K562 (cell line): Measurements from ENCODE around the gene SENP8. TPM values are rescaled to one million over a fixed set of nuclear protein-coding genes. Genes with fewer than 3 reads are reported as not detected.

Source experiments
- ATAC-seq: fragments of 200-7000 bp; cut with Tn5 transposase; 3 replicates; pipeline ENCODE4 v1.9.1; 2020; ENCODE audit warnings: moderate library complexity
- BruUV-seq: library from RNA; stranded (reverse); fragments of 400-500 nt; replicated peaks from 2 replicates; lab custom pipeline; 2021; lab: Mats Ljungman, UMichigan
- CTCF ChIA-PET: fragments of 300-600 bp; formaldehyde crosslinking; extraction: SDS; loops from one replicate; lab custom pipeline; 2021; ENCODE audit warnings: low intra/inter-chr PET ratio; lab: Yijun Ruan, JAX
- POLR2A ChIA-PET: fragments of 300-600, 350-650 bp; sonication (Branson Sonifier 250); formaldehyde crosslinking; extraction: SDS; loops from one replicate; lab custom pipeline; 2021; ENCODE audit warnings: antibody characterized with exemption, inconsistent platforms; lab: Yijun Ruan, JAX
- DNase-seq, 4 experiments: peaks; one replicate each; pipeline versions ENCODE4 v3.0.0 to v3.0.0-alpha.2; 2011 to 2018; ENCODE audit warnings: low spot score in 3 of 4, mixed read lengths in 3 of 4; ENCODE audit errors: extremely low read depth in 1 of 4
- FAIRE-seq: peaks from 2 replicates; lab custom pipeline; 2011; peaks lifted over from hg19 to GRCh38; lab: Jason Lieb, UNC
- H2AFZ ChIP-seq: 2 replicates; pipeline ENCODE4 v1.6.0; 2011; ENCODE audit warnings: low read depth, low read length, control low read depth, inconsistent platforms
- H3K27ac ChIP-seq: fragments of 200-600 bp; 3 replicates; pipeline ENCODE4 v1.8.0; 2011; ENCODE audit warnings: low read depth, mild to moderate bottlenecking, control low read depth, inconsistent platforms, low read length, moderate library complexity, mixed read lengths; ENCODE audit errors: extremely low read depth
- H3K27me3 ChIP-seq, 2 experiments: fragments of 300-600 bp in 1 of 2; 2 replicates in 1 of 2; 3 replicates in 1 of 2; pipeline versions ENCODE4 v1.6.0 to v1.8.0; 2011; ENCODE audit warnings: inconsistent platforms in 2 of 2, low read length in 2 of 2, mild to moderate bottlenecking in 1 of 2, mixed read lengths in 1 of 2, moderate library complexity in 1 of 2; ENCODE audit not compliant: control insufficient read depth in 2 of 2, insufficient read depth in 2 of 2
- H3K36me3 ChIP-seq: fragments of 300-600 bp; 3 replicates; pipeline ENCODE4 v1.8.0; 2011; ENCODE audit warnings: mild to moderate bottlenecking, low read length, inconsistent platforms; ENCODE audit not compliant: control insufficient read depth, insufficient read depth
- H3K4me1 ChIP-seq, 2 experiments: fragments of 200-600 bp in 1 of 2; replicated peaks in 1 of 2; 2 replicates in 1 of 2; 3 replicates in 1 of 2; pipeline versions ENCODE4 v1.5.1 to v1.8.0; 2011; ENCODE audit warnings: inconsistent platforms in 2 of 2, low read length in 2 of 2, mild to moderate bottlenecking in 1 of 2, mixed read lengths in 1 of 2, moderate library complexity in 1 of 2; ENCODE audit not compliant: control insufficient read depth in 2 of 2, insufficient read depth in 2 of 2
- H3K4me2 ChIP-seq: 2 replicates; pipeline ENCODE4 v1.6.1; 2011; ENCODE audit warnings: low read length, control low read depth, inconsistent platforms, mixed read lengths; ENCODE audit not compliant: insufficient read depth
- H3K4me3 ChIP-seq: fragments of 200-600 bp; sonication (generic), shearing (Covaris generic); 2 replicates; pipeline ENCODE4 v1.5.1; 2016; ENCODE audit warnings: control low read depth, inconsistent platforms
- H3K79me2 ChIP-seq: fragments of 200-600 bp; 3 replicates; pipeline ENCODE4 v1.8.0; 2011; ENCODE audit warnings: low read length, inconsistent platforms; ENCODE audit not compliant: control insufficient read depth, insufficient read depth
- H3K9ac ChIP-seq, 2 experiments: 2 replicates each; pipeline versions ENCODE4 v1.6.0 to v1.6.1; 2011; ENCODE audit warnings: low read depth in 2 of 2, low read length in 2 of 2, control low read depth in 1 of 2, inconsistent platforms in 1 of 2, mild to moderate bottlenecking in 1 of 2, mixed read lengths in 1 of 2; ENCODE audit not compliant: insufficient read depth in 1 of 2
- H3K9me1 ChIP-seq: one replicate; pipeline ENCODE4 v1.6.0; 2011; ENCODE audit warnings: inconsistent platforms, mild to moderate bottlenecking, low read length, moderate library complexity; ENCODE audit not compliant: control insufficient read depth, insufficient read depth
- H3K9me3 ChIP-seq: replicated peaks from 2 replicates; pipeline ENCODE4 v1.5.1; 2011; ENCODE audit warnings: low read depth, low read length, inconsistent platforms; ENCODE audit not compliant: control insufficient read depth, insufficient read depth
- H4K20me1 ChIP-seq: replicated peaks from 2 replicates; pipeline ENCODE4 v1.6.1; 2011; ENCODE audit warnings: low read length, inconsistent platforms, mixed read lengths; ENCODE audit not compliant: control insufficient read depth, insufficient read depth
- BRCA1 ChIP-seq, 2 experiments: fragments of 450-650 bp in 1 of 2; sonication (generic) in 1 of 2; formaldehyde crosslinking in 1 of 2; IDR thresholded peaks; 2 replicates each; pipeline versions ENCODE4 v1.5.0 to v1.6.1; 2017 to 2020; ENCODE audit warnings: mild to moderate bottlenecking in 1 of 2, missing genetic modification reagents in 1 of 2
- CHCHD3 ChIP-seq: fragments of 250-450 bp; sonication (Bioruptor Pico); IDR thresholded peaks from 2 replicates; pipeline ENCODE4 v2.1.2; 2022; ENCODE audit warnings: mild to moderate bottlenecking
- KAT8 ChIP-seq: fragments of 450-650 bp; IDR thresholded peaks from 2 replicates; pipeline ENCODE4 v1.6.1; 2016; ENCODE audit warnings: low read depth, mild to moderate bottlenecking
- KHSRP ChIP-seq: fragments of 450-650 bp; IDR thresholded peaks from 2 replicates; pipeline ENCODE4 v1.6.1; 2017
- KLF1 ChIP-seq: fragments of 450-650 bp; IDR thresholded peaks from 2 replicates; pipeline ENCODE4 v1.6.1; 2016; ENCODE audit warnings: missing genetic modification characterization, missing compliant biosample characterization
- MIER1 ChIP-seq: fragments of 450-650 bp; IDR thresholded peaks from 2 replicates; pipeline ENCODE4 v1.6.1; 2016; ENCODE audit warnings: antibody characterized with exemption, mild to moderate bottlenecking, low read depth
- NR2C1 ChIP-seq, 2 experiments: fragments of 450-650 bp; IDR thresholded peaks; 2 replicates each; pipeline ENCODE4 v1.6.1; 2017; ENCODE audit warnings: mild to moderate bottlenecking in 2 of 2, antibody characterized with exemption in 1 of 2, inconsistent platforms in 1 of 2, missing compliant biosample characterization in 1 of 2, missing genetic modification characterization in 1 of 2
- POLR2B ChIP-seq: fragments of 450-650 bp; IDR thresholded peaks from 2 replicates; pipeline ENCODE4 v1.6.1; 2018; ENCODE audit warnings: low read depth; ENCODE audit not compliant: partially characterized antibody
- POU5F1 ChIP-seq: fragments of 150-350 bp; IDR thresholded peaks from 2 replicates; pipeline ENCODE4 v1.6.1; 2014; ENCODE audit warnings: borderline replicate concordance, low read length, low read depth, mild to moderate bottlenecking; ENCODE audit not compliant: partially characterized antibody
- PPARD ChIP-seq: fragments of 250-450 bp; sonication (Bioruptor Pico); IDR thresholded peaks from 2 replicates; pipeline ENCODE4 v1.8.0; 2022; ENCODE audit warnings: inconsistent platforms, mild to moderate bottlenecking, moderate library complexity
- PYGO2 ChIP-seq: fragments of 450-650 bp; IDR thresholded peaks from 2 replicates; pipeline ENCODE4 v1.6.1; 2016; ENCODE audit warnings: mild to moderate bottlenecking, missing genetic modification characterization, moderate library complexity, missing compliant biosample characterization
- SMARCA5 ChIP-seq: fragments of 450-650 bp; IDR thresholded peaks from 2 replicates; pipeline ENCODE4 v1.6.1; 2016
- ZNF143 ChIP-seq: sonication (generic); formaldehyde crosslinking; IDR thresholded peaks from 2 replicates; pipeline ENCODE4 v1.9.0; 2022; ENCODE audit warnings: mild to moderate bottlenecking, missing genetic modification reagents
- WGBS: fragments of 100-300 bp; shearing (Covaris generic); methylation state at CpG from one replicate; pipeline ENCODE4 v1.1.6; 2016; ENCODE audit warnings: low coverage, mixed read lengths; ENCODE audit not compliant: insufficient coverage; ENCODE audit errors: missing lambda C conversion rate; 5-methylcytosine and 5-hydroxymethylcytosine counted together
- in situ Hi-C: fragments of 300-500 bp; cut with MboI; formaldehyde crosslinking; loops from 4 replicates; pipeline ENCODE4 v1.15.0; 2018; ENCODE audit warnings: inconsistent platforms, mixed read lengths
- intact Hi-C: fragments of 100-400 bp; cut with micrococcal nuclease; formaldehyde crosslinking; loops from 2 replicates; pipeline ENCODE4 v1.14.2; 2022
- polyA plus RNA-seq, 8 experiments: library from polyadenylated mRNA; depleted of rRNA in 4 of 8; stranded (reverse) in 5 of 8; unstranded in 3 of 8; fragments of >200 nt; fragmentation: Nextera tagmentation in 2 of 8; fragmentation: Illumina TruSeq in 1 of 8; extraction: Ambion mirVana in 2 of 8; extraction: Trizol in 1 of 8; gene quantifications; 2 replicates each; pipeline versions ENCODE4 v1.2.1 to v1.2.3, GENCODE V29; 2011 to 2014; ENCODE audit warnings: inconsistent platforms in 1 of 8, missing spikeins in 1 of 8
- total RNA-seq, 7 experiments: library from RNA; depleted of rRNA in 6 of 7; stranded (reverse); fragments of >200 nt in 6 of 7; fragmentation: Illumina TruSeq in 2 of 7; extraction: Trizol in 2 of 7; gene quantifications; 2 replicates each; pipeline versions ENCODE4 v1.2.1 to v1.2.3, GENCODE V29; 2011 to 2021; ENCODE audit warnings: low replicate concordance in 1 of 7
- TF ChIP-seq, protein P1 (sequence below): sonication (generic); IDR thresholded peaks from 2 replicates; pipeline ENCODE4 v1.6.1; 2016
- TF ChIP-seq, protein P2 (sequence below): fragments of 450-650 bp; IDR thresholded peaks from 2 replicates; pipeline ENCODE4 v1.7.0; 2016; ENCODE audit warnings: borderline replicate concordance

SENP8 gene
- total and polyA plus RNA-seq, 9 of the 15 experiments (the other 6 are each of a cell fraction or from before 2014, with no cell fraction given), result 1.4 to 5.4 (median 2.4) TPM

DNA sequence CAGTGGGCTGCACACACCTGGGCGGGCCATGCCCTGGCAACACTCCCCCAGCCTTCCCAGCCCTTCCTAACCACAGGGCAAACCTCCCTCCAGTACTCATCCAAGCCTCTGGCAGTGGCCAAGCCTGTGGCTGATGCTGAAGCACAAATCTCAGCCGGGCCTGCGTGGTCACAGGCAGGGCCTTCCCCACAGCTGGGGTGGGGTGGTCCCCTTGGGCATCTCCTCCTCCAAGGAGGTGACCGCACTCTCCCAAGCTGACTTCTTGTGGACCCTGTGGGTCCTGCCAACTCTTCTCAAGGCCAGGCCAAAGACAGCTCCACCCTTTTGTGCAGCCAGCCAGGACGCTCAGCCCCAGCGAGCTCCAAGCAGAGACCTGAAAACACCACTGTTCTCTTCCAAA, 58.0 kb downstream of the SENP8 start:
- in situ Hi-C loops, result no loop called here
- no peak for TF ChIP-seq PPARD
- BruUV-seq, result no TSS peak
- intact Hi-C loops, result no loop called here
- 4% methylated on average over 6 of the region's 6 CpGs for WGBS
- ChIA-PET CTCF (no interaction called here), POLR2A (interaction anchor here (0.8 kb wide), 1 partner anchor 29 kb away, joined by 3 read pairs; no protein-coding TSS in a partner anchor)
- no peaks in the 10 kb centered on the region for H3K36me3 ChIP-seq
- no peaks in the 10 kb centered on the region for H3K79me2 ChIP-seq
- DNase-seq (no peak), ATAC-seq (no peak), FAIRE-seq (no peak)
- no peaks in the 10 kb centered on the region for H3K9me1 ChIP-seq
- H3K9me3 ChIP-seq, result no peaks in the 10 kb centered on the region
- no peak overlapping the region for H3K9ac ChIP-seq
- H4K20me1 ChIP-seq, result peaks cover 9% of the 10 kb centered on the region; the same call in 1 of the 2 replicates
- peaks cover 44 to 83% of the 10 kb centered on the region in 2 experiments for H3K27me3 ChIP-seq
- no peak overlapping the region for H3K4me3 ChIP-seq
- H3K27ac ChIP-seq, result no peak overlapping the region
- H3K4me1 ChIP-seq, result no peaks in the 10 kb centered on the region; a peak in 1 of 5 replicates
- no peak overlapping the region for H3K4me2 ChIP-seq
- no peak overlapping the region for H2AFZ ChIP-seq

DNA sequence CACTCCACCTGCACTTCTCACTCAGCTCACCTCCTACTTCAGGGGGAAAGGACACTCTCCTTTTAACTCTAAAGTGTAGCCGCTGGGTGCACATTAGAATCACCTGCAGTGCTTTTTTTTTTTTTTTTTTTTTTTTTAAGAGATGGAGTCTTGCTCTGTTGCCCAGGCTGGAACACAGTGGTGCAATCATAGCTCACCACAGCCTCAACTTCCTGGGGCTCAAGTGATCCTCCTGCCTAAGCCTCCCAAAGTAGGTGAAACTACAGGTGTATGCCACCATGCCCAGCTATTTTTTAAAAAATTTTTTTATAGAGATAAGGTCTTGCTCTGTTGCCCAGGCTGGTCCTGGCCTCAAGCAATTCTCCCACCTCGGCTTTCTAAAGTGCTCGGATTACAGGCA, 58.5 kb downstream of the SENP8 start:
- Histone ChIP-seq H3K79me2 (no peaks in the 10 kb centered on the region), H3K27me3 (peaks cover 46 to 83% of the 10 kb centered on the region in 2 experiments), H3K4me1 (no peaks in the 10 kb centered on the region; a peak in 1 of 5 replicates), H3K4me2 (no peak overlapping the region), H4K20me1 (peaks cover 9% of the 10 kb centered on the region; the same call in 1 of the 2 replicates), H2AFZ (no peak overlapping the region), H3K27ac (no peak overlapping the region), H3K9me1 (no peaks in the 10 kb centered on the region), H3K36me3 (no peaks in the 10 kb centered on the region), H3K4me3 (no peak overlapping the region), H3K9ac (no peak overlapping the region), H3K9me3 (no peaks in the 10 kb centered on the region)
- FAIRE-seq (no peak), ATAC-seq (no peak), DNase-seq (no peak)
- intact Hi-C loops (no loop called here), in situ Hi-C loops (no loop called here)
- BruUV-seq, result no TSS peak
- CTCF ChIA-PET, result no interaction called here
- 0% methylated on average over 3 of the region's 3 CpGs for WGBS
- POLR2A ChIA-PET, result interaction anchor here (0.8 kb wide), 1 partner anchor 30 kb away, joined by 3 read pairs; no protein-coding TSS in a partner anchor
- TF ChIP-seq ZNF143 (CRISPR knock-in tag), result no peak
- TF ChIP-seq KHSRP, result no peak
- no peak for TF ChIP-seq KLF1 (tag)
- TF ChIP-seq MIER1, result no peak
- TF ChIP-seq, protein P1, sequence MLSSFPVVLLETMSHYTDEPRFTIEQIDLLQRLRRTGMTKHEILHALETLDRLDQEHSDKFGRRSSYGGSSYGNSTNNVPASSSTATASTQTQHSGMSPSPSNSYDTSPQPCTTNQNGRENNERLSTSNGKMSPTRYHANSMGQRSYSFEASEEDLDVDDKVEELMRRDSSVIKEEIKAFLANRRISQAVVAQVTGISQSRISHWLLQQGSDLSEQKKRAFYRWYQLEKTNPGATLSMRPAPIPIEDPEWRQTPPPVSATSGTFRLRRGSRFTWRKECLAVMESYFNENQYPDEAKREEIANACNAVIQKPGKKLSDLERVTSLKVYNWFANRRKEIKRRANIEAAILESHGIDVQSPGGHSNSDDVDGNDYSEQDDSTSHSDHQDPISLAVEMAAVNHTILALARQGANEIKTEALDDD, result no peak
- no peak for TF ChIP-seq PYGO2 (tag)
- no peak for TF ChIP-seq POLR2B
- TF ChIP-seq POU5F1, result no peak
- no peak for TF ChIP-seq KAT8
- no peak for TF ChIP-seq NR2C1 (IDR thresholded peaks at IDR 0.05)
- no peak for TF ChIP-seq NR2C1 (tag; IDR thresholded peaks at IDR 0.05)
- no peak for TF ChIP-seq SMARCA5
- TF ChIP-seq, protein P2, sequence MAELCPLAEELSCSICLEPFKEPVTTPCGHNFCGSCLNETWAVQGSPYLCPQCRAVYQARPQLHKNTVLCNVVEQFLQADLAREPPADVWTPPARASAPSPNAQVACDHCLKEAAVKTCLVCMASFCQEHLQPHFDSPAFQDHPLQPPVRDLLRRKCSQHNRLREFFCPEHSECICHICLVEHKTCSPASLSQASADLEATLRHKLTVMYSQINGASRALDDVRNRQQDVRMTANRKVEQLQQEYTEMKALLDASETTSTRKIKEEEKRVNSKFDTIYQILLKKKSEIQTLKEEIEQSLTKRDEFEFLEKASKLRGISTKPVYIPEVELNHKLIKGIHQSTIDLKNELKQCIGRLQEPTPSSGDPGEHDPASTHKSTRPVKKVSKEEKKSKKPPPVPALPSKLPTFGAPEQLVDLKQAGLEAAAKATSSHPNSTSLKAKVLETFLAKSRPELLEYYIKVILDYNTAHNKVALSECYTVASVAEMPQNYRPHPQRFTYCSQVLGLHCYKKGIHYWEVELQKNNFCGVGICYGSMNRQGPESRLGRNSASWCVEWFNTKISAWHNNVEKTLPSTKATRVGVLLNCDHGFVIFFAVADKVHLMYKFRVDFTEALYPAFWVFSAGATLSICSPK, result no peak
- TF ChIP-seq CHCHD3, result no peak
- no peak for TF ChIP-seq BRCA1 (IDR thresholded peaks at IDR 0.05)
- TF ChIP-seq BRCA1 (CRISPR knock-in tag; IDR thresholded peaks at IDR 0.05), result no peak
